HT-29 (cell line): Measurements from ENCODE around the gene IDI1. TPM values are rescaled to one million over a fixed set of nuclear protein-coding genes. Genes with fewer than 3 reads are reported as not detected.

Experiments
- DNase-seq: peaks from one replicate; pipeline ENCODE4 v3.0.0-alpha.2; 2015; ENCODE audit warnings: low spot score
- total RNA-seq: library from RNA; depleted of rRNA; stranded (reverse); fragments of >200 nt; shearing (Covaris generic); gene quantifications from 2 replicates; pipeline ENCODE4 v1.2.3, GENCODE V29; 2014; rRNA removed

IDI1 gene
- total RNA-seq, 1 experiment from 2014 or later, result 66.9 TPM

- DNase-seq, result no peak
Observed at GRCh38 chr10:994836-995558, 53.9 kb downstream of the IDI1 start.

DNA sequence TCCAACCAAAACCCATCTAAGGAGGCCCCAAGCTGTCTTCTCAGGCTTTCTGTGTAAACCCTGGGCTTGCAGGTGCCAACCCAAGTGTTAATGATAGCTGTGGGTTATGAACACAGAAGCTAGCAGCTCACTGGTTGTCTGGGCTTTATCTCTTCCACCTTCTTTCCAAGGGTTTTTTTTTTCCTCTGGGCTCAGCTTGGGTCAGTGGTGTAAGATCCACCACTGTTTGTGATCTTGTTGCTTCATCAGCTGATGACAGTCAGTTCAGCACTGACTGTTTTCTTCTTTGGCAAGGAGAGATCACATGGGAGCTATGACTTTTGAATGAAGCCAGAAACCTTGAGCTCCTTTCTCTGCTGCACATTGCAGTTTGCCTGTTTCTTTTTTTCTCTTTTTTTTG is 56.0 kb downstream of the IDI1 start:
- no peak for DNase-seq

DNA sequence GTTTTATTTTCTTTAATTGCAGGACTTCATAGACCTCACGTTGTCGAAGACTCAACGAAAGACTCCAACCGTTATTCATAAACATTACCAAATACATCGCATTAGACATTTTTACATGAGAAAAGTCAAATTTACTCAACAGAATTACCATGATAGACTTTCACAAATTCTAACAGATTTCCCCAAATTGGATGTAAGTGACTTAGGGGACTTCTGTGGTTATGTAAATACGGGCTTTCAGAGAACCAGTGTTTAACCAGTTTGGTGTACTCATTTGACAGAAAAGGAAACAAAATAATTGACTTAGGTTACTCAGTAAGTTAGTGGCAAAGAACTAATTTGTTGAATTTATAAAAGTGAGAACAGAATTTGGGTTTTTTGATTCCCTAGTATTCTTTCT is 56.5 kb downstream of the IDI1 start:
- DNase-seq, result no peak

GRCh38 chr10:990808-991207 is 58.1 kb downstream of the IDI1 start:
- DNase-seq, result no peak

Other genes with a start within 250 kb of the IDI1 start
- 60.6 and 71.1 TPM in 2 replicates for gene LARP4B, start 117.4 kb downstream of the IDI1 start, total RNA-seq
- 49.5 and 52.3 TPM in 2 replicates for gene GTPBP4, start 60.7 kb downstream of the IDI1 start, total RNA-seq
- not detected in 2 replicates for gene IDI2, start 23.3 kb downstream of the IDI1 start, total RNA-seq
- gene WDR37, start 7.3 kb upstream of the IDI1 start, total RNA-seq, result 7.2 and 7.7 TPM in 2 replicates